H1 (cell line): ENCODE measurements around the gene TUNAR. TPM values are rescaled to one million over a fixed set of nuclear protein-coding genes. Genes with fewer than 3 reads are reported as not detected.

Experiments
- CTCF ChIA-PET: fragments of 300-600 bp; sonication (Branson Sonifier 250); formaldehyde crosslinking; loops from one replicate; lab custom pipeline; 2021; ENCODE audit not compliant: partially characterized antibody; lab: Charles Lee
- POLR2A ChIA-PET: fragments of 300-600 bp; sonication (Branson Sonifier 250); formaldehyde crosslinking; loops from one replicate; lab custom pipeline; 2021; ENCODE audit warnings: inconsistent platforms; ENCODE audit not compliant: partially characterized antibody; lab: Charles Lee
- DNase-seq, 2 experiments: peaks; one replicate each; pipeline versions ENCODE4 v3.0.0 to v3.0.0-alpha.2; 2010 to 2022; ENCODE audit warnings: low spot score in 2 of 2, low read depth in 1 of 2, mixed read lengths in 1 of 2
- FAIRE-seq: peaks from 2 replicates; lab custom pipeline; 2011; peaks lifted over from hg19 to GRCh38; lab: Jason Lieb, UNC
- H2AFZ ChIP-seq: 2 replicates; pipeline ENCODE4 v1.8.1; 2012; ENCODE audit warnings: low read length, inconsistent platforms
- H2AK5ac ChIP-seq: 2 replicates; pipeline ENCODE4 v1.6.1; 2013; ENCODE audit warnings: low read depth, low read length
- H2BK120ac ChIP-seq: replicated peaks from 2 replicates; pipeline ENCODE3; 2013; ENCODE audit warnings: low read depth, low read length, inconsistent platforms
- H2BK12ac ChIP-seq: 2 replicates; pipeline ENCODE4 v1.6.1; 2013; ENCODE audit warnings: low read depth, low read length
- H2BK15ac ChIP-seq: 2 replicates; pipeline ENCODE4 v1.6.1; 2013; ENCODE audit warnings: low read length
- H2BK20ac ChIP-seq: 2 replicates; pipeline ENCODE4 v1.6.1; 2013; ENCODE audit warnings: low read length
- H2BK5ac ChIP-seq: 2 replicates; pipeline ENCODE4 v1.6.1; 2013; ENCODE audit warnings: low read depth, low read length
- H3K14ac ChIP-seq: 2 replicates; pipeline ENCODE4 v1.6.1; 2013; ENCODE audit warnings: inconsistent platforms; ENCODE audit not compliant: insufficient read length
- H3K18ac ChIP-seq: 2 replicates; pipeline ENCODE4 v1.6.1; 2013; ENCODE audit warnings: low read length; ENCODE audit errors: extremely low read depth
- H3K23ac ChIP-seq: 2 replicates; pipeline ENCODE4 v1.6.1; 2013; ENCODE audit warnings: inconsistent platforms; ENCODE audit not compliant: insufficient read length
- H3K23me2 ChIP-seq: 2 replicates; pipeline ENCODE4 v1.6.1; 2013; ENCODE audit warnings: low read depth, low read length
- H3K27ac ChIP-seq: 2 replicates; pipeline ENCODE4 v1.6.1; 2011; ENCODE audit warnings: low read depth, low read length, inconsistent platforms
- H3K27me3 ChIP-seq, 4 experiments: replicated peaks in 1 of 4; 1 replicate in 1 of 4; 2 replicates in 3 of 4; pipeline versions ENCODE4 v1.6.1 to v1.8.1; 2011 to 2013; ENCODE audit warnings: low read length in 3 of 4, mild to moderate bottlenecking in 3 of 4, inconsistent platforms in 2 of 4, mixed read lengths in 2 of 4, moderate library complexity in 1 of 4; ENCODE audit not compliant: control insufficient read depth in 3 of 4, insufficient read depth in 3 of 4; ENCODE audit errors: extremely low read depth in 1 of 4
- H3K36me3 ChIP-seq, 4 experiments: 2 replicates each; pipeline versions ENCODE4 v1.6.1 to v1.8.1; 2011 to 2013; ENCODE audit warnings: mild to moderate bottlenecking in 4 of 4, low read length in 3 of 4, moderate library complexity in 2 of 4, control low read depth in 1 of 4, inconsistent platforms in 1 of 4; ENCODE audit not compliant: insufficient read depth in 4 of 4, control insufficient read depth in 2 of 4
- H3K4ac ChIP-seq: replicated peaks from 2 replicates; pipeline ENCODE3; 2013; ENCODE audit warnings: low read length, low read depth, mixed read lengths, inconsistent platforms; ENCODE audit not compliant: insufficient read length
- H3K4me1 ChIP-seq, 4 experiments: replicated peaks in 1 of 4; 1 replicate in 1 of 4; 2 replicates in 3 of 4; pipeline versions ENCODE4 v1.6.1 to v1.8.1; 2011 to 2013; ENCODE audit warnings: low read length in 3 of 4, inconsistent platforms in 2 of 4, mixed read lengths in 1 of 4; ENCODE audit not compliant: insufficient read depth in 4 of 4, control insufficient read depth in 3 of 4
- H3K4me2 ChIP-seq, 2 experiments: 2 replicates each; pipeline versions ENCODE4 v1.6.1 to v1.8.1; 2011 to 2013; ENCODE audit warnings: low read depth in 2 of 2, low read length in 2 of 2, control low read depth in 1 of 2, inconsistent platforms in 1 of 2, mild to moderate bottlenecking in 1 of 2; ENCODE audit not compliant: insufficient read depth in 1 of 2
- H3K4me3 ChIP-seq, 4 experiments: fragments of 200-600, 300-600 bp in 1 of 4; sonication (generic), shearing (Covaris generic), sonication (Bioruptor Twin) in 1 of 4; 2 replicates each; pipeline versions ENCODE4 v1.5.1 to v1.8.1; 2011 to 2016; ENCODE audit warnings: low read length in 4 of 4, low read depth in 3 of 4, control low read depth in 2 of 4, inconsistent platforms in 2 of 4, mild to moderate bottlenecking in 2 of 4, mixed read lengths in 1 of 4, moderate library complexity in 1 of 4; ENCODE audit not compliant: insufficient read depth in 2 of 4; ENCODE audit errors: extremely low read depth in 1 of 4
- H3K56ac ChIP-seq: replicated peaks from 2 replicates; pipeline ENCODE3; 2013; ENCODE audit warnings: low read depth, mild to moderate bottlenecking, mixed read lengths, low read length, inconsistent platforms; ENCODE audit not compliant: insufficient read length
- H3K79me1 ChIP-seq: 2 replicates; pipeline ENCODE4 v1.6.1; 2013; ENCODE audit warnings: low read depth, low read length, control low read depth
- H3K79me2 ChIP-seq, 2 experiments: 2 replicates each; pipeline versions ENCODE4 v1.6.1 to v1.8.1; 2012 to 2013; ENCODE audit warnings: low read length in 2 of 2, mild to moderate bottlenecking in 2 of 2, inconsistent platforms in 1 of 2; ENCODE audit not compliant: insufficient read depth in 2 of 2, control insufficient read depth in 1 of 2
- H3K9ac ChIP-seq, 4 experiments: replicated peaks in 1 of 4; 1 replicate in 1 of 4; 2 replicates in 3 of 4; pipeline versions ENCODE4 v1.6.1 to v1.8.1; 2011 to 2013; ENCODE audit warnings: low read depth in 3 of 4, low read length in 3 of 4, control low read depth in 2 of 4, mild to moderate bottlenecking in 2 of 4, moderate library complexity in 2 of 4, inconsistent platforms in 1 of 4; ENCODE audit errors: extremely low read depth in 1 of 4
- H3K9me3 ChIP-seq, 2 experiments: 2 replicates each; pipeline versions ENCODE4 v1.6.1 to v1.8.1; 2012 to 2013; ENCODE audit warnings: mild to moderate bottlenecking in 2 of 2, moderate library complexity in 2 of 2, control low read depth in 1 of 2, inconsistent platforms in 1 of 2, low read depth in 1 of 2, low read length in 1 of 2, mixed read lengths in 1 of 2; ENCODE audit not compliant: insufficient read depth in 2 of 2
- H4K20me1 ChIP-seq, 2 experiments: replicated peaks in 1 of 2; 2 replicates each; pipeline versions ENCODE3 to v1.8.1; 2011 to 2013; ENCODE audit warnings: inconsistent platforms in 2 of 2, low read length in 2 of 2, mild to moderate bottlenecking in 1 of 2; ENCODE audit not compliant: insufficient read depth in 2 of 2, control insufficient read depth in 1 of 2
- H4K5ac ChIP-seq: 2 replicates; pipeline ENCODE4 v1.6.1; 2013; ENCODE audit warnings: low read length, low read depth, mixed read lengths, inconsistent platforms; ENCODE audit not compliant: insufficient read length
- H4K8ac ChIP-seq: 2 replicates; pipeline ENCODE4 v1.8.0; 2013; ENCODE audit warnings: mild to moderate bottlenecking, moderate library complexity, low read length, inconsistent platforms; ENCODE audit not compliant: insufficient read depth; ENCODE audit errors: extremely low read depth
- H4K91ac ChIP-seq: replicated peaks from 2 replicates; pipeline ENCODE3; 2013; ENCODE audit warnings: low read length, mixed read lengths, inconsistent platforms; ENCODE audit not compliant: insufficient read length
- NANOG ChIP-seq: IDR thresholded peaks from 2 replicates; pipeline ENCODE4 v1.6.1; 2011; ENCODE audit warnings: low read length, low read depth, mild to moderate bottlenecking, inconsistent platforms; ENCODE audit not compliant: insufficient read depth, poor library complexity, severe bottlenecking
- WGBS, 2 experiments: shearing (Covaris generic) in 1 of 2; methylation state at CpG; one replicate each; pipeline versions ENCODE4 v1.1.6 to v1.1.7; 2013 to 2015; ENCODE audit warnings: low lambda C conversion rate in 2 of 2, mixed read lengths in 2 of 2, inconsistent platforms in 1 of 2, low coverage in 1 of 2, missing lambda C conversion rate in 1 of 2; ENCODE audit not compliant: insufficient replicate concordance in 2 of 2, insufficient coverage in 1 of 2, insufficient read length in 1 of 2; ENCODE audit errors: extremely low coverage in 1 of 2, missing lambda C conversion rate in 1 of 2; 5-methylcytosine and 5-hydroxymethylcytosine counted together
- polyA plus RNA-seq, 7 experiments: library from polyadenylated mRNA; depleted of rRNA in 3 of 7; stranded (reverse) in 5 of 7; unstranded in 2 of 7; fragments of >200 nt in 5 of 7; fragments of 200-250 nt in 2 of 7; gene quantifications; 1 replicate in 5 of 7; 2 replicates in 1 of 7; 4 replicates in 1 of 7; pipeline versions ENCODE4 v1.2.1 to v1.2.3, GENCODE V29; 2011 to 2013; ENCODE audit warnings: missing spikeins in 2 of 7, mixed read lengths in 2 of 7
- total RNA-seq: library from RNA; stranded (reverse); fragmentation: NEBNext Ultra II Directional; extraction: Animal tissue kit (Norgen Biotek cat#: 25700); gene quantifications from 2 replicates; pipeline ENCODE4 v1.2.1, GENCODE V29; 2021

TUNAR gene
- total and polyA plus RNA-seq, 2 of the 8 experiments (the other 6 are each of a cell fraction or from before 2014, with no cell fraction given) = 12.8 to 63.9 TPM

GRCh38 chr14:95877633-95878032 is 1.0 kb downstream of the TUNAR start:
- H3K23me2 ChIP-seq = peaks cover 16% of the 10 kb centered on the region
- no peak overlapping the region for H2BK12ac ChIP-seq
- no peak for TF ChIP-seq NANOG
- H3K79me1 ChIP-seq = peaks cover 12% of the 10 kb centered on the region; the same call in 1 of the 2 replicates
- H2AFZ ChIP-seq = no peak overlapping the region
- POLR2A ChIA-PET = interaction anchor here (0.7 to 1.0 kb wide), 2 partner anchors 48 to 68 kb away, joined by 3 read pairs; no protein-coding TSS in a partner anchor
- H3K56ac ChIP-seq = no peak overlapping the region
- H4K5ac ChIP-seq = no peak overlapping the region
- no peak overlapping the region; the same call in 1 of the 2 replicates for H2BK20ac ChIP-seq
- DNase-seq (no peak), FAIRE-seq (no peak)
- H3K27me3 ChIP-seq = peaks cover 0 to 10% (median 6%) of the 10 kb centered on the region in 4 experiments; a peak in 5 of 7 replicates
- peak overlapping the region; percentile 84 to 85 for H3K4me2 ChIP-seq
- peaks cover 0 to 4% of the 10 kb centered on the region in 2 experiments; a peak in 1 of 4 replicates for H3K9me3 ChIP-seq
- no peak overlapping the region for H2BK120ac ChIP-seq
- H3K4me1 ChIP-seq = peaks cover 11 to 25% (median 19%) of the 10 kb centered on the region in 4 experiments; a peak in 6 of 7 replicates
- H3K9ac ChIP-seq = peak overlapping the region in 1 of 4 experiments; percentile 68; a peak in 3 of 7 replicates
- H2BK5ac ChIP-seq = 0 out of 2 replicates have a peak overlapping the region, but pooled peaks have one; percentile 40
- H3K36me3 ChIP-seq = peaks cover 0 to 27% (median 2%) of the 10 kb centered on the region in 4 experiments; a peak in 4 of 8 replicates
- CTCF ChIA-PET = interaction anchor here (0.9 to 8.5 kb wide), 4 partner anchors 18 to 350 kb away, joined by 3 to 90 read pairs (median 4); no protein-coding TSS in a partner anchor
- H3K27ac ChIP-seq = no peak overlapping the region
- no peak overlapping the region for H4K91ac ChIP-seq
- no peak overlapping the region for H2AK5ac ChIP-seq
- H3K79me2 ChIP-seq = peaks cover 11 to 55% of the 10 kb centered on the region in 2 experiments
- H4K8ac ChIP-seq = no peak overlapping the region
- H3K4ac ChIP-seq = peak overlapping the region; percentile 19
- H4K20me1 ChIP-seq = peaks cover 0 to 1% of the 10 kb centered on the region in 2 experiments
- H3K23ac ChIP-seq = no peak overlapping the region
- peak overlapping the region; percentile 47 to 77 (median 66) for H3K4me3 ChIP-seq
- peak overlapping the region; percentile 19; the same call in 1 of the 2 replicates for H2BK15ac ChIP-seq
- WGBS, 2 experiments = 77% methylated on average over 4 of the region's 4 CpGs; no CpG with 5 or more reads in 1 of the 2 experiments
- no peak overlapping the region for H3K14ac ChIP-seq
- H3K18ac ChIP-seq = peak overlapping the region; percentile 36; the same call in 1 of the 2 replicates
